Measurements from ENCODE around the gene VLDLR.

Gene VLDLR

GRCh38 chr9:2621722-2622460, at the start of gene VLDLR:
Gene VLDLR, plus strand, starts transcription at chr9:2621787. Its CDS starts 403 bp downstream, at chr9:2622190.
- DNase-seq = no peak

GRCh38 chr9:2574203-2574602, 47.4 kb upstream of the VLDLR start:
- DNase-seq = no peak

DNA sequence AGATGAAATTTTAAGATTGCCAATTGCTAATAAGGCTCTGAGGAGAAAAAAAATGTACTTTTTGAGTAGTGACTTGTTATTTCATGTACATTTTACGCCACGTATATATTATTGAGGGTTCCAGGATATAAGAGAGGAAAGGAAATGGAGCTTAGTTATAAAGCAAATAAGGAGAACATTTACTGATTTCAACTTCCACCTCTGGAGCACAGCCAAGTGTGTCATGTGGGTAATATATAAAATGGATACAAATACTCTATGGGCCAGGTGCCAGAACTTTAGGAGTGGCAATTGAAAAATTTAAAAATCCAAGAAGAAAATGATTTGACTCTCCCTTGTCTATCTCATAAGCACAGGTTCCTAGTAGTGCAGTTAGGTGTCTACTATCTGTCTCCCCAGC, 45.0 kb upstream of the VLDLR start:
- DNase-seq = no peak

- DNase-seq = no peak
These were observed 38.1 kb upstream of the VLDLR start for GRCh38 chr9:2583308-2584013.

DNA sequence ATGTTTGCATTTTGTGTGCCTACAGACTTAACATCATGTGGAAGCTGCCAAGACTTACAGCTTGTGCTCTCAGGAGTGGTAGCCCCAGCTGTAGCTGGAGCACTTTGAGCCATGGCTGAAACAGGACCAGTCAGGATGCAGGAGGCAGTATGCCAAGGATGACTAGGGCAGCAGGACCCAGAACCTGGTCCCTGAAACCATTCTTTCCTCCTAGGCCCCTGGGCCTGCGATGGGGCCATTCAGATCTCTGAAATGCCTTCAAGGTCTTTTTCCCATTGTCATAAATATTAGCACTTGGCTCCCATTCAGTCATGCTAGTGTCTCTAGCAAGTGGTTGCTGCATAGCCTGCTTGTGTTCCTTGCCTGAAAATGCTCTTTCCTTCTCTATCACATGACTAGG, 29.6 kb upstream of the VLDLR start:
- DNase-seq = no peak

- DNase-seq = no peak
These were observed 27.8 kb upstream of the VLDLR start for GRCh38 chr9:2593744-2594143.

- no peak for DNase-seq
These were observed 25.6 kb upstream of the VLDLR start for GRCh38 chr9:2595973-2596372.

DNA sequence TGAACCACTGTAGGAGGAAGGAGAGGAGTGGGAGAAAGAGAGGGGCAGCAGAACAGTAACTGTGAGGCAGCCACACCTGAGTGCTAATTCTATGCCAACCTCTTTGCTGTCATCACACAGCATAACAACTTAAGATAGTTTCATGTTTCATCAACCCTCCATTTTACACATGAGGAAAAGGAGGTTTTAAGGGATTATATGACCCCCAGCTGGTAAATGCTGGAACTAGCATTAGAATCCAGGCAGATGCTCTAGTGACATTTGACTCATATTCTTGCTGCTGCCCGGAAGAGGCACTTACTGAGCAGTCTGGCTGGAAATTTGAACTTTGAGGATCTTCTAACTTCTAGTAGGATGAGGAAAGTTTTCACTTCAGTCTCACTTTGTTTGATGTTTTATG, 24.1 kb upstream of the VLDLR start:
- DNase-seq = no peak

DNA sequence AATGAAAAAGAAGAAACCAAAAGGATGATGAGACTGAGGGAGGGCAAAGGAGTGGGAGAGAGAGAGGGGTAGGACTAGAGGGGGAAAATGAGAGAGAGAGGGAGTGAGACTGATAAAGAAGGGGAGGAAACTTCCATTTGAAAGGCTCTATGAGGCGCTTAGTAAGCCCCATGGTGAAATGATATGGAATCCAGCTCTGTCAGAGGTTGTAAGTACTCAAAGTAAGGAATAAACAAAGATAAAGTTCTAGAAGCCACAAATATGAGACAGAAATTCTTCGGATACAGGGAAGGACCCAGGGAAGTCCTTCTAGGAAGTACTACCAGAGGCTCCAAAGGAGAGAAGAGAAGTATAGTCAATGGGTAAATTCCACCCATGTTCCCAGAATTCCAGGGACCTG, 21.7 kb upstream of the VLDLR start:
- no peak for DNase-seq

- DNase-seq = no peak
These were observed 21.3 kb upstream of the VLDLR start for GRCh38 chr9:2600307-2600706.

DNA sequence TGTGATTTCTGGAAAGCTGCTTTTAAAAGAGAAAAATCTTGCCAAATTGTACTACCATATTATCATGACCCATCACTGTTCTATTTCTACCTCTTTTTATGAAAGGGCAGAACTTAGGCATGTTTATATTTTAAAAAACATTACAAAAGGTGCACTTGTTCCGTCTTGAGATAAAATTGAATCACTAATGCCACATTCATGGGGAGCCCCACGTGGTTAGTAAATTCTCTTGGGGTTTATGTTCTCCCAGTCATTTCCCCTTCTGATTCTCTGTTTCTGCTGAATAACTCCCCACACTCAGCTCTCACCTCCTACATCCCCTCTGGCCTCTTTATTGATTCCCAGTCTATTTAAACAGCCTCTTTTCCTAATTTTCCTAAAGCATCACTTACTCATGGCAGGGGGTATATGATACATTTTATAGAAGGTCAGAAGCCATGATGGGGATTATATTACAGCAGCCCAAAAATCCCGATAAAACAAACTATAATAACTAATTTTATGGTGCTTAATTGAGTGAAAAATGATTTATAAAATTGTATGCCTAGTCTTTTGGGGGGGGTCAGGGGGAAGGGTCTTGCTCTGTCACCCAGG, 19.7 kb upstream of the VLDLR start:
- DNase-seq = no peak

DNA sequence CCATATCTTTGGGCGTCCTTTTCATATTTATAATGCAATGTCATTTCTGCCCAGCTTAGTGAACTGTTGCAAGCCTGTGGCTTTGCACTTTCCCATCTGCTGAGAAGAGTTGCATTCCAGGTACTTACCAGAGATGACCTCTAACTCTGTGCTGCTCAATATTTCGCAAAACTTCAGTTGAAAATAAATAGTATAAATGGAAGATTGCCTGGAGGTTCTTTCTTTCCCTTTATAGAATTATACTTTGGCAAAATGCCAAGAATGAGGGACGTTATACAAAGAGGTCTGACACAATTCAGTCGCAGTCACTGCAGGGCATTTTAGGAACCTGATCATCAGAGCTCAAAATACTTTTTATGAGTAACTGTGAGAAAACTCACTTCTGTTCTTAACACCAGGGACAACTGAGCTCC, 18.9 kb upstream of the VLDLR start:
- no peak for DNase-seq

GRCh38 chr9:2603621-2604020, 18.0 kb upstream of the VLDLR start:
- no peak for DNase-seq

- DNase-seq = no peak
These were observed 16.3 kb upstream of the VLDLR start for GRCh38 chr9:2605246-2605645.

- no peak for DNase-seq
These were observed 13.3 kb upstream of the VLDLR start for GRCh38 chr9:2608276-2608675.

DNA sequence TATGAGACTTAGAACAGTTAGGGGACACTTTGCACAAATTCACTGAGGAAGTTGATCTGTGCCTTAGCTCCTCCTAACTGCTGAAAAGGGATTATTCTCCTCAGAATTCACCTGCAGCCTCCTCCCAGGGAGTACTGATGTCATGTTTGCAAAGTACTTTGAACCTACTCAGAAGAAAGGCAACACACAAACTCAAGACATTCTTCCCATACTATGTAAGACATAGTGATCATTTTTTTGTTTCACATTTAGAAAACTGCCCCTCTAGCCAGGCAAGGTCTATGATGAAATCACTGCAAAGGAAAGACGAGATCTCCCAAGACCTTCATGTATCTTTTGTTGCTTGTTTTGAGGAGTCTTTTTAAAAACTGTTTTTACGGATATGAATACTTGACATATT, 10.6 kb upstream of the VLDLR start:
- no peak for DNase-seq

DNA sequence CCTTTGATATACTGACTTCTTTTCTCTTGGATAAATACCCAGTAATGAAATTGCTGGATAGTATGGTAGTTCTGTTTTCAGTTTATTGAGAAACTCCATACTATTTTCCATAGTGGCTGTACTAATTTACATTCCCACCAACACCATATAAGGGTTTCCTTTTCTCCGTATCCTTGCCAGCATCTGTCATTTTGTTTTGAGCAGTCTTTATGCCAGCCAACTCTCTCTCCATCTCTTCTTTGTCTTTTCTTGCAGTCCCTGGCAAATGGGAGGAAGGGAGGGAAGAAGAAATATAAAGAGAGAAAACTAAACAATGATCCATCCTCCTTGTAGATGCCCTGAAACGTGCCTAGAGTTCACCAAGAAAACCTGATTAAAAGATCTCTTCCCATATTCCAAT, 9.6 kb upstream of the VLDLR start:
- no peak for DNase-seq

DNA sequence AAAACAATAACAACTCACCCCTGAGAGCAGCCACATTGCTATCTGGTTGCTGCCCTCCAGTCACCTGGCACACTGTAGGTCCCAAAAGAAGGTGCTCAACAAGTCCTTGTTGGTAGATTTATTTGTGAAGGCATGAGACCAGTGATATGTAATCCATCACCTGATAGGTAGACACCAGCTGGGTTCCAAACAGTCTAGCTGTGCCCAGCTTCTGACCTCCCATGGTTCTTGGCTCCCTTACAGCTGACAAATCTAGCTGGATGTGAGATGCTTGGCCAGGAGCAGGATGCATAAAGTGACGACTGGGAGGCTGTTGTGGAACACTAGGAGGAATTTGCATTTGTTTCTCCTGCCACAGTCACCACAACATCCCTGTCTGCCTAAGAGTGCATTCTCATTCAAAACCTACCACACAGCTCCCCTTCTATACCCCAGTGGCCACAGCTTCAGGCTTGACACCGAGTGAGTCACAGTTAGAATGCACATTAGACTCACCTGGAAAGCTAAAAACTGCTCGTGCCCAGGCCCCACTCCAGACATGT, 7.8 kb upstream of the VLDLR start:
- no peak for DNase-seq

DNA sequence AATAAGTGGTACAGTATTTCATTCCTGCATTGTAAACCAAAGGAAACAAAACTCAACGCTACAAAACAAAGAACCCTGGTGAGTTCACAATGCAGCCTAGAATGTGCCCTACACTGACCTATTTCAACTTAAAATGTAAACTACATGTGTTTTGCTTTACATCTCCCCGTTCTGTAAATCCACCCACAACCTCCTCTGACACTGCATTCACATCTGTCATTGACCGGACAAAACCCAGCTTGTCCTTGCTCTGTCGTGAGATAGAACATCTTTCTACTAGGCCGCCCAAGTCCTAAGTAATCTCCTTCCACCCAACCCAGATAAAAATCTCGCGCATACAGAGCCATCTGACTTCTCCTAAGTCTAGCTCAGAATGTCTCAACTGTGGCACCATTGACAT, 6.1 kb upstream of the VLDLR start:
- DNase-seq = no peak

- DNase-seq = no peak
These were observed 4.8 kb upstream of the VLDLR start for GRCh38 chr9:2616692-2617377.

DNA sequence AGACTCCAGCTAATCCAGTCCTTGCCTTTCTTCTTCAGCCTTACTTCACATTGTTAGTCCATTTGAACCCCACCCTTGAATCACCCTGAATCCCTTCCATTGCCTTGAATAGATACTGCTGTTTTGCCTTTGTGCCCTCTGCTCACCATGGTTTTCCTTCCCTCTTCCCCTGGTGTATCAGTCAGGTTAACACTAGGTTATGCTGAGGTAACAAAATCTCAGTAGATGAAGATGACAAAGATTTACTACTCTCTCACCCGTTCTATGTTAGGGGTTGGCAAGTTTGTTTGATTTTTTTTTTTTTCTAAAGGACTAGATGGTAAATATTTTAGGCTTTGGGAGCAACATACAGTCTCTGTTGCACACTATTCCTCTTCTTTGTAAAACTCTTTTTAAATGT, 3.3 kb upstream of the VLDLR start:
- no peak for DNase-seq

- DNase-seq = peak; percentile 39
These were observed 467 bp upstream of the VLDLR start for GRCh38 chr9:2620919-2621721.
